Measurements from ENCODE around the gene KCTD1.

The KCTD1 gene

GRCh38 chr18:26425148-26425531 lies 123.2 kb downstream of the KCTD1 start:
- no peak overlapping the region for H3K4me3 ChIP-seq (ENCODE audit: low read length)
- no peak overlapping the region for H3K9ac ChIP-seq (ENCODE audit: low read length)
- H2AFZ ChIP-seq (ENCODE audit: low read length): 0 out of 2 replicates have a peak overlapping the region, but pooled peaks have one; percentile 22
- no peaks in the 10 kb centered on the region for H3K27me3 ChIP-seq (replicated peaks; ENCODE audit: insufficient read depth, low read length)
- DNase-seq: no peak
- no peaks in the 10 kb centered on the region for H3K79me2 ChIP-seq (ENCODE audit: low read length)
- no peak for TF ChIP-seq EZH2 (optimal IDR thresholded peaks at IDR 0.05; ENCODE audit: low read depth, low read length)
- TF ChIP-seq EZH2phosphoT487 (IDR thresholded peaks at IDR 0.05; ENCODE audit: low read length): no peak
- TF ChIP-seq CTCF (IDR thresholded peaks at IDR 0.05; ENCODE audit: low read length): no peak
- H3K27ac ChIP-seq (ENCODE audit: low read length): peak overlapping the region; percentile 2; the same call in 1 of the 2 replicates
- no peaks in the 10 kb centered on the region for H3K36me3 ChIP-seq (replicated peaks; ENCODE audit: insufficient read depth, low read length)
- H4K20me1 ChIP-seq (ENCODE audit: insufficient read depth, low read length): no peaks in the 10 kb centered on the region
- H3K4me1 ChIP-seq (ENCODE audit: low read length): peaks cover 16% of the 10 kb centered on the region
- peak overlapping the region; percentile 48; the same call in 1 of the 2 replicates for H3K4me2 ChIP-seq (ENCODE audit: low read depth, low read length)
- peaks cover 11% of the 10 kb centered on the region; the same call in 1 of the 2 replicates for H3F3A ChIP-seq (ENCODE audit: insufficient read depth, low read length)
- no peaks in the 10 kb centered on the region for H3K9me3 ChIP-seq (replicated peaks; ENCODE audit: insufficient read depth, low read length)
- no peaks in the 10 kb centered on the region for H3K9me2 ChIP-seq (replicated peaks; ENCODE audit: insufficient read depth, low read length)

- no peak for TF ChIP-seq CTCF (IDR thresholded peaks at IDR 0.05; ENCODE audit: low read length)
- TF ChIP-seq EZH2phosphoT487 (IDR thresholded peaks at IDR 0.05; ENCODE audit: low read length): no peak
- TF ChIP-seq EZH2 (optimal IDR thresholded peaks at IDR 0.05; ENCODE audit: low read depth, low read length): no peak
- H2AFZ ChIP-seq (ENCODE audit: low read length): peak overlapping the region; percentile 22; the same call in 1 of the 2 replicates
- H3K27ac ChIP-seq (ENCODE audit: low read length): peak overlapping the region; percentile 2; the same call in 1 of the 2 replicates
These were observed 123.8 kb downstream of the KCTD1 start for GRCh38 chr18:26424428-26425147.

GRCh38 chr18:26422472-26423162 lies 125.7 kb downstream of the KCTD1 start:
- peaks cover 16% of the 10 kb centered on the region for H3K4me1 ChIP-seq (ENCODE audit: low read length)
- no peak overlapping the region for H3K27ac ChIP-seq (ENCODE audit: low read length)
- H2AFZ ChIP-seq (ENCODE audit: low read length): no peak overlapping the region
- no peak overlapping the region for H3K4me3 ChIP-seq (ENCODE audit: low read length)
- TF ChIP-seq EZH2phosphoT487 (IDR thresholded peaks at IDR 0.05; ENCODE audit: low read length) (no peak), CTCF (IDR thresholded peaks at IDR 0.05; ENCODE audit: low read length) (no peak), EZH2 (optimal IDR thresholded peaks at IDR 0.05; ENCODE audit: low read depth, low read length) (no peak)
- no peak overlapping the region for H3K9ac ChIP-seq (ENCODE audit: low read length)
- no peak for DNase-seq
- peaks cover 11% of the 10 kb centered on the region; the same call in 1 of the 2 replicates for H3F3A ChIP-seq (ENCODE audit: insufficient read depth, low read length)
- no peaks in the 10 kb centered on the region for H3K27me3 ChIP-seq (replicated peaks; ENCODE audit: insufficient read depth, low read length)
- no peaks in the 10 kb centered on the region for H3K36me3 ChIP-seq (replicated peaks; ENCODE audit: insufficient read depth, low read length)
- H3K9me2 ChIP-seq (replicated peaks; ENCODE audit: insufficient read depth, low read length): no peaks in the 10 kb centered on the region
- H3K79me2 ChIP-seq (ENCODE audit: low read length): no peaks in the 10 kb centered on the region
- H3K9me3 ChIP-seq (replicated peaks; ENCODE audit: insufficient read depth, low read length): no peaks in the 10 kb centered on the region
- H3K4me2 ChIP-seq (ENCODE audit: low read depth, low read length): no peak overlapping the region
- no peaks in the 10 kb centered on the region for H4K20me1 ChIP-seq (ENCODE audit: insufficient read depth, low read length)

More at GRCh38 chr18:26424428-26425147, 123.8 kb downstream of the KCTD1 start:
- Histone ChIP-seq H3K4me2 (ENCODE audit: low read depth, low read length) (peak overlapping the region; percentile 48; the same call in 1 of the 2 replicates), H3K27me3 (replicated peaks; ENCODE audit: insufficient read depth, low read length) (no peaks in the 10 kb centered on the region), H3K4me1 (ENCODE audit: low read length) (peaks cover 16% of the 10 kb centered on the region), H4K20me1 (ENCODE audit: insufficient read depth, low read length) (no peaks in the 10 kb centered on the region), H3K79me2 (ENCODE audit: low read length) (no peaks in the 10 kb centered on the region), H3F3A (ENCODE audit: insufficient read depth, low read length) (peaks cover 11% of the 10 kb centered on the region; the same call in 1 of the 2 replicates), H3K9me3 (replicated peaks; ENCODE audit: insufficient read depth, low read length) (no peaks in the 10 kb centered on the region), H3K36me3 (replicated peaks; ENCODE audit: insufficient read depth, low read length) (no peaks in the 10 kb centered on the region), H3K9me2 (replicated peaks; ENCODE audit: insufficient read depth, low read length) (no peaks in the 10 kb centered on the region), H3K4me3 (ENCODE audit: low read length) (no peak overlapping the region), H3K9ac (ENCODE audit: low read length) (no peak overlapping the region)
- peak; percentile 76 for DNase-seq

All from MM.1S (cell line).